ENCODE results near the gene RBM39. TPM values are rescaled to one million over a fixed set of nuclear protein-coding genes. Genes with fewer than 3 reads are reported as not detected.
"Not testable (repeated sequence)": the region's sequence is repeated elsewhere in the genome, so short reads cannot be mapped to it uniquely, and the experiment has no call there.

Gene RBM39
- total and polyA plus RNA-seq, 2 donors = 449 to 830 TPM

DNA sequence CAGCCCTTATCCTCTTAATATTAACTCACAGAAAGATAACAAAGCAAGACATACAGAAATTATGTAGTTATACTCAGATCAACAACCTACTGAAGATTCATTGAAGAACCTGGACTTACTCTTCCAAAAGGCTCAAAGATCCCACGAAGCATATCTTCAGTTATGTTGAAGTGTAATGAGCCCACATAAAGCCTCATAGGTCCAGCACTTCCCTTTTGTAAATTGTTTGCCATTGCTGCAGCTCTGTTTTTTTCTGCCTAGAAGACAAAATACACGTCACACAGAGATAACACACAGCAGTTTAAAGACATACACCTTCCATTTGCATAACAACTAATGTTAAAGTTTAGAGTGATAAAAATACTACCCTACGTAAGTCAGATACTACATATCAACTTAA is 20.4 kb downstream of the RBM39 start:
- H3K9me3 ChIP-seq (ENCODE audit: control insufficient read depth in 2 of 2, insufficient read depth in 1 of 2, low read length in 1 of 2) = no peaks in the 10 kb centered on the region
- H3K36me3 ChIP-seq (ENCODE audit: control insufficient read depth in 2 of 2, insufficient read depth in 2 of 2, low read length in 1 of 2) = peaks cover 73 to 99% of the 10 kb centered on the region in 2 donors
- H3K27ac ChIP-seq (ENCODE audit: low read depth in 1 of 2, low read length in 1 of 2) = no peak overlapping the region
- no peak overlapping the region for H3K4me3 ChIP-seq (ENCODE audit: low read length in 2 of 2)
- no peaks in the 10 kb centered on the region for H3K4me1 ChIP-seq (ENCODE audit: control insufficient read depth in 2 of 2, insufficient read depth in 2 of 2, low read length in 2 of 2)
- WGBS = 95% methylated on average over 3 of the region's 3 CpGs
- DNase-seq (ENCODE audit: low read depth in 6 of 9, low spot score in 9 of 9) = no peak
- H3K27me3 ChIP-seq (ENCODE audit: control insufficient read depth in 2 of 2, insufficient read depth in 1 of 2, low read length in 1 of 2) = no peaks in the 10 kb centered on the region

DNA sequence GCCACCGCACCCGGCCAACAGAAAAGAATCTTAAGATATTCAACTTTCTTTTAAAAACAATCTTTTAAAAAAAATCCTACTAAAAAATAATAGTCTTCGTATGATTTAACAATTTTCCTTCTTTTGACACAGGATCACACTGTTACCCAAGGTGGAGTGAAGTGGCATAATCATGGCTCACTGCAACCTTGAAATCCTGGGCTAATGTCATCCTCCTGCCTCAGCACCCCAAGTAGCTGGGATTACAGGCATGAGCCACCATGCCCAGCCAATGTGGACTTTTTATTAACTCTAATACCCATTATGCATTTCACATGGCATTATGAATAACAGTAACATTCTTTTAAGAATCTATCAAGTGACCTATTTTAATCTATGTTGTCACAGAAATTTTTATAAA is 20.8 kb downstream of the RBM39 start:
- Histone ChIP-seq H3K4me3 (ENCODE audit: low read length in 2 of 2) (no peak overlapping the region), H3K36me3 (ENCODE audit: control insufficient read depth in 2 of 2, insufficient read depth in 2 of 2, low read length in 1 of 2) (peaks cover 77 to 99% of the 10 kb centered on the region in 2 donors), H3K9me3 (ENCODE audit: control insufficient read depth in 2 of 2, insufficient read depth in 1 of 2, low read length in 1 of 2) (no peaks in the 10 kb centered on the region), H3K4me1 (ENCODE audit: control insufficient read depth in 2 of 2, insufficient read depth in 2 of 2, low read length in 2 of 2) (no peaks in the 10 kb centered on the region), H3K27me3 (ENCODE audit: control insufficient read depth in 2 of 2, insufficient read depth in 1 of 2, low read length in 1 of 2) (no peaks in the 10 kb centered on the region), H3K27ac (ENCODE audit: low read depth in 1 of 2, low read length in 1 of 2) (no peak overlapping the region)
- 97% methylated on average over 3 of the region's 3 CpGs for WGBS
- DNase-seq (ENCODE audit: low read depth in 6 of 9, low spot score in 9 of 9) = no peak

DNA sequence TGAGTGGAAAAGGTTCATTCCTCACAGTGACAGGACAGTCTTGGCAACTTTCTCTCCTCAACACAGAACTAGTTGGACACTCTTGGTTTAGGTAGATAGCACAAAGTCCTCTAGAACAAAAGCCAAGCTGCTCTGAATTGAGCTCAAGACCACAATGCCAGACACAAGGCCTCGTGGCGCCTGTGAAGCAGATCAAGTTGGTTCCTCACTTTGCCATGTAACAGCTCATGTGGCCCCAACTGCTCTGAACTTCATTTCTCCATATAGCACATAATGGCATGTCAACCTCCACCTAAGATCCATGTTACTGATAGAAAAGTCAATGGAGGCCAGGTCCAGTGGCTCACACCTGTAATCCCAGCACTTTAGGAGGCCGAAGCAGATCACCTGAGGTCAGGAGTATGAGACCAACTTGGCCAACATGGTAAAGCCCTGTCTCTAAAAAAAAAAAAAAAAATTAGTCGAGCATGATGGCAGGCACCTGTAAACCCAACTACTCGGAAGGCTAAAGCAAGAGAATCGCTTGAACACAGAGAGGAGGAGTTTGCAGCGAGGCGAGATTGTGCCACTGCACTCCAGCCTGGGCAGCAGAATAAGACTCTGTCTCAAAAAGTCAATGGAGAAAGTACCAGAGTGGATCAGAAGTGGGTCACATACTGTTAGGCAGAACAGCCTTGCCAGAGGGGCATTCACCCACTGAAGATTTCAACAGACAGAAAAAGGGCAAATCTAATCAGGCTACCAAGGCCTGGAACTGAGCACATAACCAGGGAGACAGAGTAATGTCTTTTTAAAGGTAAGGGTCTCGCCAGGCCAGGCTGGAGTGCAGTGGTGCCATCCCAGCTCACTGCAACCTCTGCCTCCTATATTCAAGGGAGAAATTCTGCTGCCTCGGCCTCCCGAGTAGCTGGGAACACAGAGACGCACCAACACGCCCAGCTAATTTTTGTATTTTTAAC is 21.6 kb downstream of the RBM39 start:
- H3K27me3 ChIP-seq (ENCODE audit: control insufficient read depth in 2 of 2, insufficient read depth in 1 of 2, low read length in 1 of 2) = no peaks in the 10 kb centered on the region
- no peaks in the 10 kb centered on the region for H3K9me3 ChIP-seq (ENCODE audit: control insufficient read depth in 2 of 2, insufficient read depth in 1 of 2, low read length in 1 of 2)
- H3K27ac ChIP-seq (ENCODE audit: low read depth in 1 of 2, low read length in 1 of 2) = no peak overlapping the region
- no peak for DNase-seq (ENCODE audit: low read depth in 6 of 9, low spot score in 9 of 9)
- H3K4me3 ChIP-seq (ENCODE audit: low read length in 2 of 2) = no peak overlapping the region
- no peaks in the 10 kb centered on the region for H3K4me1 ChIP-seq (ENCODE audit: control insufficient read depth in 2 of 2, insufficient read depth in 2 of 2, low read length in 2 of 2)
- H3K36me3 ChIP-seq (ENCODE audit: control insufficient read depth in 2 of 2, insufficient read depth in 2 of 2, low read length in 1 of 2) = peaks cover 81 to 99% of the 10 kb centered on the region in 2 donors
- WGBS = 98% methylated on average over 13 of the region's 13 CpGs

DNA sequence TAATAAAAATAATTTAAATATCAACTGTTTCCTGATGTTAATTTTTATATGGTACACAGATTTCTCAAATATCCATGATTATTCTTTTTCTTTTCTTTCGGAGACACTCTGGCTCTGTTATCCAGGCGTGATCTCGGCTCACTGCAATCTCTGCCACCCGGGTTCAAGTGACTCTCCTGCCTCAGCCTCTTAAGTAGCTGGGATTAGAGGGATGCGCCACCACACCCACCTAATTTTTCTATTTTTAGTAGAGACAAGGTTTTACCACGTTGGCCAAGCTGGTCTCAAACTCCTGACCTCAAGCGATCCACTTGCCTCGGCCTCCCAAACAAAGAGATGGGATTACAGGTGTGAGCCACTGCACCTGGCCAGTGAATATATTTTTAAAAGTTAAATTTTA is 22.3 kb downstream of the RBM39 start:
- WGBS = 82% methylated on average over 8 of the region's 8 CpGs
- peaks cover 82 to 99% of the 10 kb centered on the region in 2 donors for H3K36me3 ChIP-seq (ENCODE audit: control insufficient read depth in 2 of 2, insufficient read depth in 2 of 2, low read length in 1 of 2)
- no peaks in the 10 kb centered on the region for H3K4me1 ChIP-seq (ENCODE audit: control insufficient read depth in 2 of 2, insufficient read depth in 2 of 2, low read length in 2 of 2)
- H3K9me3 ChIP-seq (ENCODE audit: control insufficient read depth in 2 of 2, insufficient read depth in 1 of 2, low read length in 1 of 2) = no peaks in the 10 kb centered on the region
- DNase-seq (ENCODE audit: low read depth in 6 of 9, low spot score in 9 of 9) = no peak
- no peaks in the 10 kb centered on the region for H3K27me3 ChIP-seq (ENCODE audit: control insufficient read depth in 2 of 2, insufficient read depth in 1 of 2, low read length in 1 of 2)
- no peak overlapping the region for H3K4me3 ChIP-seq (ENCODE audit: low read length in 2 of 2)
- H3K27ac ChIP-seq (ENCODE audit: low read depth in 1 of 2, low read length in 1 of 2) = no peak overlapping the region

DNA sequence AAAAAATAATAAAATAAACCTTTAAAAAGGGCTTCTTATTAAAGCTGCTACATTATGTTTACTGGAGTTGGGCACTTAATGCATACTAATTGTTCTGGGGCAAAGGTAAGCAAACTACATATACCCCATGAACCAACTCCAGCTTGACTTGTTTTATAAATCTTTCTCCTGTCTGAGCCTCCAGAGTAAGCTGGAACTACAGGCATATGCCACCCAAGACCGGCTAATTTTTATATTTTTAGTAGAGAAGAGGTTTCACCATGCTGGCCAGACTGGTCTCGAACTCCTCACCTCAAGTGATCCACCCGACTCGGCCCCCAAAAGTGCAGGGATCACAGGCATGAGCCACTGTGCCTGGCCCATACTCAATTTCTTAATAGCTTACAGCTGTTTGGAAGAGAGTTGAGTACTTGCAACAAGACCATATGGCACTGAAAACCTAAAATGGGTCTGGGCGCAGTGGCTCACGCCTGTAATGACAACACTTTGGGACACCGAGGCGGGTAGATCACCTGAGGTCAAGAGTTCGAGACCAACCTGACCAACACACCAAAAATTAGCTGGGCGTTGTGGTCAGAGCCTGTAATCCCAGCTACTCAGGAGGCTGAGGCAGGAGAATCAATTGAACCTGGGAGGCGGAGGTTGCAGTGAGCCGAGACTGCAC is 23.0 kb downstream of the RBM39 start:
- H3K4me3 ChIP-seq (ENCODE audit: low read length in 2 of 2) = no peak overlapping the region
- H3K27ac ChIP-seq (ENCODE audit: low read depth in 1 of 2, low read length in 1 of 2) = no peak overlapping the region
- no peaks in the 10 kb centered on the region for H3K9me3 ChIP-seq (ENCODE audit: control insufficient read depth in 2 of 2, insufficient read depth in 1 of 2, low read length in 1 of 2)
- H3K36me3 ChIP-seq (ENCODE audit: control insufficient read depth in 2 of 2, insufficient read depth in 2 of 2, low read length in 1 of 2) = peaks cover 84 to 98% of the 10 kb centered on the region in 2 donors
- whole genome bisulfite sequencing = 98% methylated on average over 12 of the region's 12 CpGs
- no peaks in the 10 kb centered on the region for H3K4me1 ChIP-seq (ENCODE audit: control insufficient read depth in 2 of 2, insufficient read depth in 2 of 2, low read length in 2 of 2)
- no peaks in the 10 kb centered on the region for H3K27me3 ChIP-seq (ENCODE audit: control insufficient read depth in 2 of 2, insufficient read depth in 1 of 2, low read length in 1 of 2)
- no peak for DNase-seq (ENCODE audit: low read depth in 6 of 9, low spot score in 9 of 9)

DNA sequence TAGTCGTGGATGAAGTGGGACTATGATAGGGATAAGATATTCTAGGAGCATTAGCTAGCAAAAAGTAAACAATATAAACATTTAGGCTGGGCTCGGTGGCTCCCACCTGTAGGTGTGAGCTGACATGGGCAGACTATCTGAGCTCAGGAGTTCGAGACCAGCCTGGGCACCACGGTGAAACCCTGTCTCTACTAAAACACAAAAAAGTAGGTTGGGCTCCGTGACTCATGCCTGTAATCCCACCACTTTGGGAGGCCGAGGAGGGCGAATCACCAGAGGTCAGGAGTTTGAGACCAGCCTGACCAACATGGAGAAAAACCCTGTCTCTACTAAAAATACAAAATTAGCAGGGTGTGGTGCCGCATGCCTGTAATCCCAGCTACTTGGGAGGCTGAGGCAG is 23.7 kb downstream of the RBM39 start:
- DNase-seq (ENCODE audit: low read depth in 6 of 9, low spot score in 9 of 9); H3K4me1 ChIP-seq (ENCODE audit: control insufficient read depth in 2 of 2, insufficient read depth in 2 of 2, low read length in 2 of 2); H3K27ac ChIP-seq (ENCODE audit: low read depth in 1 of 2, low read length in 1 of 2); H3K4me3 ChIP-seq (ENCODE audit: low read length in 2 of 2); H3K9me3 ChIP-seq (ENCODE audit: control insufficient read depth in 2 of 2, insufficient read depth in 1 of 2, low read length in 1 of 2); H3K27me3 ChIP-seq (ENCODE audit: control insufficient read depth in 2 of 2, insufficient read depth in 1 of 2, low read length in 1 of 2): not testable (repeated sequence)
- H3K36me3 ChIP-seq (ENCODE audit: control insufficient read depth in 2 of 2, insufficient read depth in 2 of 2, low read length in 1 of 2) = peaks cover 81 to 98% of the 10 kb centered on the region in 2 donors
- WGBS = 96% methylated on average over 8 of the region's 8 CpGs

DNA sequence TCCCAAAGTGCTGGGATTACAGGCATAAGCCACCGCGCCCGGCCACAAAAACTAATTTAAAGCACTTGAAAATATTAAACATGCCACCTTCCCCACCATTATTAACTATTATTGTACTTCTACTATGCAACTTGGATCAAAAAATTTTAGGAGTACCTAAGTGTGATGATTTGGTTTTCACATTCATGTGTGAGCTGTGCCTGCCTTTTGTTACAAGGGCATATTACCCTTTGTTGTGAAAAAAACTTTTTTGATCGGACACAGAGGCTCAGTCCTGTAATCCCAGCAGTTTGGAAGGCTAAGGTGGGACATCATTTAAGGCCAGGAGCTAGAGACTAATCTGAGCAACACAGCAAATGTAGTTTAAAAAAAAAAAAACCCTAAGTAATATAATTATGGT is 25.7 kb downstream of the RBM39 start:
- H3K27ac ChIP-seq (ENCODE audit: low read depth in 1 of 2, low read length in 1 of 2) = no peak overlapping the region
- WGBS = 96% methylated on average over 4 of the region's 4 CpGs
- peaks cover 78 to 99% of the 10 kb centered on the region in 2 donors for H3K36me3 ChIP-seq (ENCODE audit: control insufficient read depth in 2 of 2, insufficient read depth in 2 of 2, low read length in 1 of 2)
- no peaks in the 10 kb centered on the region for H3K4me1 ChIP-seq (ENCODE audit: control insufficient read depth in 2 of 2, insufficient read depth in 2 of 2, low read length in 2 of 2)
- no peaks in the 10 kb centered on the region for H3K27me3 ChIP-seq (ENCODE audit: control insufficient read depth in 2 of 2, insufficient read depth in 1 of 2, low read length in 1 of 2)
- no peaks in the 10 kb centered on the region for H3K9me3 ChIP-seq (ENCODE audit: control insufficient read depth in 2 of 2, insufficient read depth in 1 of 2, low read length in 1 of 2)
- no peak for DNase-seq (ENCODE audit: low read depth in 6 of 9, low spot score in 9 of 9)
- no peak overlapping the region for H3K4me3 ChIP-seq (ENCODE audit: low read length in 2 of 2)

DNA sequence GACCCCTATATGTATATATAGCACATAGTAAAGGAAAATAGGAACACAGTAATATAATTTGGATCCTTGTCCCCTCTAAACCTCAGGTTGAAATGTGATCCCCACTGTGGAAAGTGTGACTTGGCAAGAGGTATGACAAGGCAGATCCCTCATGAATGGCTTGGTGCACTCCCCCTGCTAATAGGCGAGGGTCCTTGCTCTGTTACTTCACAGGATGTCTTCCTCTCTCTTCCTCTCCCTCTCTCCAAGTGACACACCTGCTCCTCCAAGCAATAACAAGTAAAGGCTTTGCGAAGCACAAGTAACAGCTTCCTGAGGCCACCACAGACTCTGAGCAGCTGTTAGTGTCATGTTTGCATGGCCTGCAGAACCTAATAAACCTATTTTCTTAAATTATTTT is 26.4 kb downstream of the RBM39 start:
- H3K27ac ChIP-seq (ENCODE audit: low read depth in 1 of 2, low read length in 1 of 2) = no peak overlapping the region
- H3K36me3 ChIP-seq (ENCODE audit: control insufficient read depth in 2 of 2, insufficient read depth in 2 of 2, low read length in 1 of 2) = peaks cover 71 to 99% of the 10 kb centered on the region in 2 donors
- no peaks in the 10 kb centered on the region for H3K4me1 ChIP-seq (ENCODE audit: control insufficient read depth in 2 of 2, insufficient read depth in 2 of 2, low read length in 2 of 2)
- 97% methylated on average over 2 of the region's 2 CpGs for WGBS
- H3K27me3 ChIP-seq (ENCODE audit: control insufficient read depth in 2 of 2, insufficient read depth in 1 of 2, low read length in 1 of 2) = no peaks in the 10 kb centered on the region
- H3K9me3 ChIP-seq (ENCODE audit: control insufficient read depth in 2 of 2, insufficient read depth in 1 of 2, low read length in 1 of 2) = no peaks in the 10 kb centered on the region
- H3K4me3 ChIP-seq (ENCODE audit: low read length in 2 of 2) = no peak overlapping the region
- DNase-seq (ENCODE audit: low read depth in 6 of 9, low spot score in 9 of 9) = no peak

DNA sequence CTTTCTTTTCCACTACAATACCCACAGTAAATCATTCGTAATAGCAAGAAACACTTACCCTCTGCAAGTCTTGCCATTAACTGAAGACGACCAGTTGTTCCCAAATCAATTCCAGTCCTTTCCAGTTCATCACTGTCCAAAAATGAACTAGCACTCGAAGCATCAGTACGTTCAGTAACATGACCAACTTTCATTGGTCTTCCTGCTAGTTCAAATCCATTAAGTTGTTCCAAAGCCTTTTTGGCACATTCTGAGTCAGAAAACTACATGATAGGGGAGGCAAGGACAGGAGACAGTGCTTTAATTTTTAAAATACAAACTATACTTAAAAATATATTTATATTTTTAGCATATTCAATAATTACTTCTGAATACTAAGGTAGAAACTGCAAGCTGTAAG is 27.9 kb downstream of the RBM39 start:
- Histone ChIP-seq H3K27me3 (ENCODE audit: control insufficient read depth in 2 of 2, insufficient read depth in 1 of 2, low read length in 1 of 2) (no peaks in the 10 kb centered on the region), H3K4me1 (ENCODE audit: control insufficient read depth in 2 of 2, insufficient read depth in 2 of 2, low read length in 2 of 2) (no peaks in the 10 kb centered on the region), H3K4me3 (ENCODE audit: low read length in 2 of 2) (no peak overlapping the region), H3K36me3 (ENCODE audit: control insufficient read depth in 2 of 2, insufficient read depth in 2 of 2, low read length in 1 of 2) (peaks cover 58 to 99% of the 10 kb centered on the region in 2 donors), H3K9me3 (ENCODE audit: control insufficient read depth in 2 of 2, insufficient read depth in 1 of 2, low read length in 1 of 2) (no peaks in the 10 kb centered on the region), H3K27ac (ENCODE audit: low read depth in 1 of 2, low read length in 1 of 2) (no peak overlapping the region)
- 96% methylated on average over 4 of the region's 4 CpGs for WGBS
- DNase-seq (ENCODE audit: low read depth in 6 of 9, low spot score in 9 of 9) = no peak

All from thymus (tissue), 11 donors.